B cell (primary cell): Measurements from ENCODE around the gene TBC1D9B. TPM values are rescaled to one million over a fixed set of nuclear protein-coding genes. Genes with fewer than 3 reads are reported as not detected.

Experiments used
- ATAC-seq: fragments of 200-7000 bp; cut with Tn5 transposase; one replicate; pipeline ENCODE4 v1.10.0; 2021; ENCODE audit warnings: low read depth, mild to moderate bottlenecking, moderate number of reproducible peaks, moderate library complexity
- CTCF ChIA-PET: fragments of 350-600 bp; sonication (Branson Sonifier 250); formaldehyde crosslinking; loops from one replicate; lab custom pipeline; 2021; ENCODE audit warnings: antibody characterized with exemption, inconsistent platforms; lab: Charles Lee
- POLR2A ChIA-PET: fragments of 350-600 bp; sonication (Branson Sonifier 250); formaldehyde crosslinking; loops from one replicate; lab custom pipeline; 2021; ENCODE audit warnings: antibody characterized with exemption; lab: Charles Lee
- DNase-seq: peaks from one replicate; pipeline ENCODE4 v3.0.0; 2013
- H2AFZ ChIP-seq: 2 replicates; pipeline ENCODE4 v1.6.1; 2012; ENCODE audit warnings: mild to moderate bottlenecking, low read depth, low read length; ENCODE audit not compliant: insufficient read depth, poor library complexity, severe bottlenecking
- H3K27ac ChIP-seq, 2 donors: 1 replicate in 1 of 2; 2 replicates in 1 of 2; pipeline ENCODE4 v1.5.1; 2012 to 2013; ENCODE audit warnings: low read length in 2 of 2, mild to moderate bottlenecking in 2 of 2, moderate library complexity in 1 of 2
- H3K27me3 ChIP-seq, 4 experiments: fragments of 200-600 bp in 1 of 4; sonication (generic) in 1 of 4; replicated peaks in 1 of 4; 1 replicate in 2 of 4; 2 replicates in 2 of 4; pipeline versions ENCODE4 v1.6.1 to v1.7.0; 2013 to 2016; ENCODE audit warnings: low read length in 3 of 4, mild to moderate bottlenecking in 2 of 4, mixed read lengths in 1 of 4, moderate library complexity in 1 of 4; ENCODE audit not compliant: insufficient read depth in 4 of 4, control insufficient read depth in 3 of 4; ENCODE audit errors: control extremely low read depth in 1 of 4
- H3K36me3 ChIP-seq, 2 experiments: replicated peaks in 1 of 2; 1 replicate in 1 of 2; 2 replicates in 1 of 2; pipeline versions ENCODE4 v1.6.1 to v1.7.1; 2013; ENCODE audit warnings: low read length in 1 of 2; ENCODE audit not compliant: insufficient read depth in 2 of 2, control insufficient read depth in 1 of 2; ENCODE audit errors: control extremely low read depth in 1 of 2, extremely low read depth in 1 of 2
- H3K4me1 ChIP-seq, 2 donors: fragments of 200-600 bp in 1 of 2; sonication (generic) in 1 of 2; 1 replicate in 1 of 2; 2 replicates in 1 of 2; pipeline versions ENCODE4 v1.5.1 to v1.6.1; 2013 to 2017; ENCODE audit warnings: low read length in 2 of 2; ENCODE audit not compliant: control insufficient read depth in 2 of 2, insufficient read depth in 2 of 2
- H3K4me2 ChIP-seq: replicated peaks from 2 replicates; pipeline ENCODE3; 2012; ENCODE audit warnings: mild to moderate bottlenecking, low read depth, low read length; ENCODE audit not compliant: poor library complexity, severe bottlenecking
- H3K4me3 ChIP-seq, 5 experiments: fragments of 200-600 bp in 1 of 5; sonication (generic) in 1 of 5; 1 replicate in 3 of 5; 2 replicates in 2 of 5; pipeline versions ENCODE4 v1.5.1 to v1.7.0; 2011 to 2016; ENCODE audit warnings: low read length in 4 of 5, mild to moderate bottlenecking in 4 of 5, low read depth in 2 of 5, control low read depth in 1 of 5, moderate library complexity in 1 of 5; ENCODE audit not compliant: insufficient read depth in 1 of 5; ENCODE audit errors: control extremely low read depth in 1 of 5, extremely low read depth in 1 of 5
- H3K79me2 ChIP-seq: fragments of 200-600 bp; sonication (generic); one replicate; pipeline ENCODE4 v1.6.0; 2016; ENCODE audit warnings: low read length; ENCODE audit not compliant: control insufficient read depth, insufficient read depth
- H3K9ac ChIP-seq: fragments of 200-600 bp; sonication (generic); 2 replicates; pipeline ENCODE4 v1.6.1; 2017; ENCODE audit warnings: mild to moderate bottlenecking, low read length, moderate library complexity
- H3K9me3 ChIP-seq, 3 donors: one replicate each; pipeline versions ENCODE4 v1.6.1 to v1.7.1; 2013; ENCODE audit warnings: low read length in 2 of 3; ENCODE audit not compliant: control insufficient read depth in 2 of 3, insufficient read depth in 1 of 3; ENCODE audit errors: control extremely low read depth in 1 of 3
- H4K20me1 ChIP-seq: 2 replicates; pipeline ENCODE4 v1.6.0; 2012; ENCODE audit warnings: mild to moderate bottlenecking, low read length; ENCODE audit not compliant: insufficient read depth, control insufficient read depth, poor library complexity, severe bottlenecking
- H3K27ac Mint-ChIP-seq: one replicate; pipeline ENCODE4 v1.8.0; 2021; ENCODE audit warnings: mixed read lengths
- H3K27me3 Mint-ChIP-seq: one replicate; pipeline ENCODE4 v1.8.0; 2021; ENCODE audit warnings: mixed read lengths
- H3K4me1 Mint-ChIP-seq: one replicate; pipeline ENCODE4 v1.8.0; 2021; ENCODE audit warnings: mixed read lengths
- H3K4me3 Mint-ChIP-seq: one replicate; pipeline ENCODE4 v1.8.0; 2021; ENCODE audit warnings: mixed read lengths
- H3K9me3 Mint-ChIP-seq: one replicate; pipeline ENCODE4 v1.8.0; 2022; ENCODE audit warnings: mixed read lengths; ENCODE audit not compliant: insufficient read depth
- CTCF ChIP-seq: fragments of 200-600 bp; IDR thresholded peaks from one replicate; pipeline ENCODE4 v1.8.0; 2022; ENCODE audit warnings: antibody characterized with exemption, mild to moderate bottlenecking
- EZH2 ChIP-seq: IDR thresholded peaks from 2 replicates; pipeline ENCODE4 v1.6.1; 2012; ENCODE audit warnings: borderline replicate concordance, low read depth, mild to moderate bottlenecking, moderate library complexity, low read length; ENCODE audit not compliant: insufficient read depth, poor library complexity, severe bottlenecking
- WGBS: methylation state at CpG from one replicate; pipeline ENCODE4 v1.1.5; 2013; ENCODE audit warnings: missing lambda C conversion rate; ENCODE audit not compliant: insufficient coverage; 5-methylcytosine and 5-hydroxymethylcytosine counted together
- intact Hi-C: fragments of 100-400 bp; cut with micrococcal nuclease; formaldehyde crosslinking; loops from one replicate; pipeline ENCODE4 v1.10.0; 2022
- polyA plus RNA-seq: library from polyadenylated mRNA; depleted of rRNA; stranded (reverse); fragments of >200 nt; gene quantifications from 2 replicates; pipeline ENCODE4 v1.2.3, GENCODE V29; 2012
- total RNA-seq, 2 donors: library from RNA; stranded (reverse); fragments of 120-200 nt in 1 of 2; gene quantifications; 1 replicate in 1 of 2; 2 replicates in 1 of 2; pipeline versions ENCODE4 v1.2.3 to v1.2.4, GENCODE V29; 2013 to 2022

Gene TBC1D9B
- total and polyA plus RNA-seq, 2 donors (not counting 1 experiment from before 2014, with no cell fraction given): 143 to 144 TPM

DNA sequence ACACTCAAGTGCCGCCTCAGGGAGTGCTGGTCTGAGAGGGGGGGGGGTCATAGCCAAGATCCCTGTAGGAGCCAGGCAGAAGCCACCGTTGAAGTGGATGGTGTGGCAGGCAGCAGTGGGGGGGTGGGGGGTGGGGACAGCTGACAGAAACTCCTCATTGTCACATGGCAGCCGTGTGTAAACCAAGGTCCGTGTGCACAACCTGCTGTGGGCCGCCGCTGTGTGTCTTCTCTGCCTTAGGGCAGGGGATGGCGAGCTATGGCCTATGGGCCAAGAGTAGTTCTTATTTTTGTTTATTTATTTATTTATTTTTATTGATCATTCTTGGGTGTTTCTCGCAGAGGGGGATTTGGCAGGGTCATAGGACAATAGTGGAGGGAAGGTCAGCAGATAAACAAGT is 73.6 kb downstream of the TBC1D9B start:
- intact Hi-C loops: no loop called here
- Mint-ChIP-seq H3K9me3 (no peaks in the 10 kb centered on the region), H3K27ac (no peak overlapping the region), H3K4me1 (peaks cover 9% of the 10 kb centered on the region), H3K4me3 (no peak overlapping the region), H3K27me3 (no peaks in the 10 kb centered on the region)
- H3K36me3 ChIP-seq: peaks cover 2 to 62% of the 10 kb centered on the region in 2 experiments
- peaks cover 3 to 8% of the 10 kb centered on the region in 2 donors for H3K4me1 ChIP-seq
- H3K9ac ChIP-seq: no peak overlapping the region
- peaks cover 7% of the 10 kb centered on the region for H3K79me2 ChIP-seq
- ChIA-PET CTCF (no interaction called here), POLR2A (interaction anchor here (1.3 kb wide), 1 partner anchor 12 kb away, joined by 3 read pairs; no protein-coding TSS in a partner anchor)
- no peaks in the 10 kb centered on the region for H3K27me3 ChIP-seq
- TF ChIP-seq EZH2: no peak
- TF ChIP-seq CTCF: no peak
- no CpG with 5 or more reads among the region's 8 CpGs for WGBS
- DNase-seq (no peak), ATAC-seq (no peak)
- H2AFZ ChIP-seq: no peak overlapping the region
- H3K4me3 ChIP-seq: no peak overlapping the region
- no peak overlapping the region for H3K27ac ChIP-seq
- peaks cover 42% of the 10 kb centered on the region for H4K20me1 ChIP-seq
- H3K9me3 ChIP-seq: no peaks in the 10 kb centered on the region
- no peak overlapping the region for H3K4me2 ChIP-seq

GRCh38 chr5:179833709-179834070 is 74.0 kb downstream of the TBC1D9B start:
- intact Hi-C loops: no loop called here
- H3K9me3 ChIP-seq: no peaks in the 10 kb centered on the region
- no peaks in the 10 kb centered on the region for H3K27me3 ChIP-seq
- no peaks in the 10 kb centered on the region for H3K9me3 Mint-ChIP-seq
- H3K27ac Mint-ChIP-seq: no peak overlapping the region
- DNase-seq (no peak), ATAC-seq (no peak)
- H3K4me3 ChIP-seq: no peak overlapping the region
- peaks cover 46% of the 10 kb centered on the region for H4K20me1 ChIP-seq
- no peaks in the 10 kb centered on the region for H3K27me3 Mint-ChIP-seq
- H3K79me2 ChIP-seq: peaks cover 9% of the 10 kb centered on the region
- H3K27ac ChIP-seq: no peak overlapping the region
- ChIA-PET CTCF (interaction anchor here (1.7 kb wide), 1 partner anchor 70 kb away, joined by 6 read pairs; no protein-coding TSS in a partner anchor), POLR2A (interaction anchor here (1.3 kb wide), 1 partner anchor 12 kb away, joined by 3 read pairs; no protein-coding TSS in a partner anchor)
- H3K4me2 ChIP-seq: no peak overlapping the region
- H2AFZ ChIP-seq: no peak overlapping the region
- WGBS: 93% methylated on average over 2 of the region's 3 CpGs
- H3K4me1 Mint-ChIP-seq: peaks cover 9% of the 10 kb centered on the region
- H3K4me1 ChIP-seq: peaks cover 3 to 8% of the 10 kb centered on the region in 2 donors
- H3K4me3 Mint-ChIP-seq: no peak overlapping the region
- no peak overlapping the region for H3K9ac ChIP-seq
- TF ChIP-seq CTCF (no peak), EZH2 (no peak)
- peaks cover 2 to 65% of the 10 kb centered on the region in 2 experiments for H3K36me3 ChIP-seq
